Calu3 (cell line): ENCODE data around the gene FXYD6. TPM values are rescaled to one million over a fixed set of nuclear protein-coding genes. Genes with fewer than 3 reads are reported as not detected.
A peak's percentile ranks its signal among the peaks of the same experiment; 100 is the strongest.

Source experiments
- BruUV-seq: library from RNA; stranded (reverse); fragments of 400-500 nt; replicated peaks from 2 replicates; lab custom pipeline; 2021; lab: Mats Ljungman, UMichigan
- CTCF ChIA-PET: fragments of 300-600 bp; sonication (Branson Sonifier 250); formaldehyde crosslinking; loops from one replicate; lab custom pipeline; 2022; ENCODE audit warnings: antibody characterized with exemption; lab: Charles Lee
- DNase-seq: peaks from one replicate; pipeline ENCODE4 v3.0.0; 2022
- H3K27ac Mint-ChIP-seq: one replicate; pipeline ENCODE4 v1.8.0; 2022; ENCODE audit warnings: mixed read lengths; ENCODE audit not compliant: unreplicated experiment
- H3K27me3 Mint-ChIP-seq: one replicate; pipeline ENCODE4 v1.8.0; 2022; ENCODE audit warnings: mixed read lengths; ENCODE audit not compliant: unreplicated experiment
- H3K36me3 Mint-ChIP-seq: one replicate; pipeline ENCODE4 v1.8.0; 2022; ENCODE audit warnings: mild to moderate bottlenecking, moderate library complexity, mixed read lengths; ENCODE audit not compliant: insufficient read depth, unreplicated experiment
- H3K4me1 Mint-ChIP-seq: one replicate; pipeline ENCODE4 v1.8.0; 2022; ENCODE audit warnings: mild to moderate bottlenecking, low read depth, mixed read lengths; ENCODE audit not compliant: unreplicated experiment
- H3K4me3 Mint-ChIP-seq: one replicate; pipeline ENCODE4 v1.8.0; 2022; ENCODE audit warnings: mild to moderate bottlenecking, low read depth, moderate library complexity, mixed read lengths; ENCODE audit not compliant: unreplicated experiment
- H3K9me3 Mint-ChIP-seq: one replicate; pipeline ENCODE4 v1.8.0; 2022; ENCODE audit warnings: low read depth, mixed read lengths; ENCODE audit not compliant: unreplicated experiment
- CTCF ChIP-seq: fragments of 200-600 bp; IDR thresholded peaks from one replicate; pipeline ENCODE4 v1.8.0; 2022; ENCODE audit warnings: antibody characterized with exemption; ENCODE audit not compliant: unreplicated experiment
- intact Hi-C: fragments of 100-400 bp; cut with micrococcal nuclease; formaldehyde crosslinking; loops from one replicate; pipeline ENCODE4 v1.10.0; 2022; ENCODE audit not compliant: unreplicated experiment
- total RNA-seq: library from RNA; stranded (reverse); gene quantifications from 2 replicates; pipeline ENCODE4 v1.2.3, GENCODE V29; 2022

FXYD6 gene
- total RNA-seq, 1 experiment from 2014 or later = 0.61 TPM

- peaks cover 92% of the 10 kb centered on the region for H3K27me3 Mint-ChIP-seq
- H3K4me1 Mint-ChIP-seq = peaks cover 8% of the 10 kb centered on the region
- H3K27ac Mint-ChIP-seq = no peak overlapping the region
- H3K4me3 Mint-ChIP-seq = peak overlapping the region; percentile 71
- no peak for DNase-seq
- CTCF ChIA-PET = no interaction called here
- no peaks in the 10 kb centered on the region for H3K9me3 Mint-ChIP-seq
- BruUV-seq = no TSS peak
- H3K36me3 Mint-ChIP-seq = peaks cover 7% of the 10 kb centered on the region
- intact Hi-C loops = no loop called here
- TF ChIP-seq CTCF = no peak
Observed at GRCh38 chr11:117875382-117876058, 938 bp downstream of the FXYD6 start.

- peak overlapping the region; percentile 18 for H3K4me3 Mint-ChIP-seq
- TF ChIP-seq CTCF = no peak
Observed at GRCh38 chr11:117874910-117875381, 1.5 kb downstream of the FXYD6 start.

GRCh38 chr11:117874253-117874909 lies 2.1 kb downstream of the FXYD6 start:
- intact Hi-C loops = no loop called here
- TF ChIP-seq CTCF = no peak
- H3K27ac Mint-ChIP-seq = no peak overlapping the region
- CTCF ChIA-PET = no interaction called here
- peaks cover 80% of the 10 kb centered on the region for H3K27me3 Mint-ChIP-seq
- peaks cover 8% of the 10 kb centered on the region for H3K4me1 Mint-ChIP-seq
- no peaks in the 10 kb centered on the region for H3K9me3 Mint-ChIP-seq
- DNase-seq = no peak
- peak overlapping the region; percentile 18 for H3K4me3 Mint-ChIP-seq
- BruUV-seq = no TSS peak
- peaks cover 7% of the 10 kb centered on the region for H3K36me3 Mint-ChIP-seq

More at GRCh38 chr11:117874910-117875381, 1.5 kb downstream of the FXYD6 start:
- peaks cover 8% of the 10 kb centered on the region for H3K4me1 Mint-ChIP-seq
- CTCF ChIA-PET = no interaction called here
- H3K27ac Mint-ChIP-seq = no peak overlapping the region
- intact Hi-C loops = no loop called here
- H3K9me3 Mint-ChIP-seq = no peaks in the 10 kb centered on the region
- no peak for DNase-seq
- BruUV-seq = no TSS peak
- peaks cover 86% of the 10 kb centered on the region for H3K27me3 Mint-ChIP-seq
- H3K36me3 Mint-ChIP-seq = peaks cover 7% of the 10 kb centered on the region

GRCh38 chr11:117873828-117874125 lies 2.7 kb downstream of the FXYD6 start:
- Mint-ChIP-seq H3K27me3 (peaks cover 74% of the 10 kb centered on the region), H3K9me3 (no peaks in the 10 kb centered on the region), H3K4me1 (peaks cover 8% of the 10 kb centered on the region), H3K36me3 (peaks cover 7% of the 10 kb centered on the region), H3K4me3 (no peak overlapping the region), H3K27ac (no peak overlapping the region)
- CTCF ChIA-PET = no interaction called here
- no peak for TF ChIP-seq CTCF
- intact Hi-C loops = no loop called here
- DNase-seq = no peak
- no TSS peak for BruUV-seq
